Upper lobe of left lung (tissue), 6 donors: ENCODE results near the gene RNASET2. TPM values are rescaled to one million over a fixed set of nuclear protein-coding genes. Genes with fewer than 3 reads are reported as not detected.

Experiments used
- ATAC-seq, 2 donors: fragments of 200-7000 bp; cut with Tn5 transposase; one replicate each; pipeline ENCODE4 v1.9.1; 2022; ENCODE audit warnings: mild to moderate bottlenecking in 2 of 2, moderate library complexity in 2 of 2; ENCODE audit not compliant: low FRiP score in 2 of 2
- DNase-seq, 2 donors: peaks; one replicate each; pipeline ENCODE4 v3.0.0-alpha.2; 2019 to 2020
- H3K27ac ChIP-seq, 4 donors: fragments of 200-600 bp; sonication (generic); one replicate each; pipeline ENCODE4 v1.5.1; 2016 to 2019
- H3K27me3 ChIP-seq, 4 donors: fragments of 200-600 bp; sonication (generic); one replicate each; pipeline ENCODE4 v1.5.1; 2017 to 2019
- H3K36me3 ChIP-seq, 4 donors: fragments of 200-600 bp; sonication (generic); one replicate each; pipeline ENCODE4 v1.5.1; 2016 to 2019
- H3K4me1 ChIP-seq, 4 donors: fragments of 200-600 bp; sonication (generic); one replicate each; pipeline ENCODE4 v1.5.1; 2018 to 2019
- H3K4me3 ChIP-seq, 4 donors: fragments of 200-600 bp; sonication (generic); one replicate each; pipeline ENCODE4 v1.5.1; 2017 to 2019; ENCODE audit warnings: mild to moderate bottlenecking in 2 of 4, moderate library complexity in 1 of 4
- H3K9me3 ChIP-seq, 4 donors: fragments of 200-600 bp; sonication (generic); one replicate each; pipeline ENCODE4 v1.5.1; 2018 to 2019
- EP300 ChIP-seq, 4 donors: sonication (generic); formaldehyde crosslinking; IDR thresholded peaks; one replicate each; pipeline ENCODE4 v1.5.1; 2017; ENCODE audit warnings: antibody characterized with exemption in 4 of 4, control low read depth in 2 of 4
- POLR2A ChIP-seq, 4 donors: fragments of 450-650 bp; IDR thresholded peaks; one replicate each; pipeline ENCODE4 v1.5.1; 2016 to 2017; ENCODE audit warnings: antibody characterized with exemption in 4 of 4, mild to moderate bottlenecking in 2 of 4
- POLR2AphosphoS5 ChIP-seq, 2 donors: sonication (generic); formaldehyde crosslinking; IDR thresholded peaks; one replicate each; pipeline ENCODE4 v1.5.1; 2017; ENCODE audit warnings: antibody characterized with exemption in 2 of 2
- WGBS, 2 donors: methylation state at CpG; one replicate each; pipeline ENCODE4 v1.1.5; 2017 to 2018; 5-methylcytosine and 5-hydroxymethylcytosine counted together
- total RNA-seq, 6 donors: library from RNA; depleted of rRNA in 4 of 6; stranded (reverse); fragments of >200 nt in 4 of 6; gene quantifications; one replicate each; pipeline versions ENCODE4 v1.1.0 to v1.2.1, GENCODE V29; 2016 to 2021
- TF ChIP-seq, protein P1 (sequence below), 6 experiments: fragments of 450-650 bp in 4 of 6; fragments of 200-600 bp in 2 of 6; sonication (generic) in 2 of 6; IDR thresholded peaks; one replicate each; pipeline ENCODE4 v1.5.1; 2016 to 2019; ENCODE audit warnings: antibody characterized with exemption in 6 of 6
- donor health status: DM: no; HTN: no; CAD: no; lungs with moderate emphysema.
- donor health status: DM: no; HTN: yes; CAD: no; lungs with severe emphysema.

The RNASET2 gene
- total RNA-seq, 6 donors from 2014 or later, result 66.4 to 131 (median 94.8) TPM

GRCh38 chr6:166996406-166996805 is 40.1 kb upstream of the RNASET2 start:
- no peaks in the 10 kb centered on the region for H3K9me3 ChIP-seq
- peak in 1 of 2 donors; percentile 51 for DNase-seq
- H3K4me3 ChIP-seq, result no peak overlapping the region
- H3K4me1 ChIP-seq, result peaks cover 7 to 26% (median 15%) of the 10 kb centered on the region in 4 donors
- peak in 1 of 2 donors; percentile 5 for ATAC-seq
- H3K36me3 ChIP-seq, result no peaks in the 10 kb centered on the region
- H3K27me3 ChIP-seq, result no peaks in the 10 kb centered on the region
- no peak overlapping the region for H3K27ac ChIP-seq
- WGBS, 2 donors, result 60 to 67% methylated on average over 7 of the region's 7 CpGs
- TF ChIP-seq POLR2AphosphoS5 (IDR thresholded peaks at IDR 0.05) (no peak), EP300 (IDR thresholded peaks at IDR 0.05) (peak in 1 of 4 donors; percentile 40)

GRCh38 chr6:166989427-166990032 is 33.2 kb upstream of the RNASET2 start:
- Histone ChIP-seq H3K4me3 (no peak overlapping the region), H3K27me3 (no peaks in the 10 kb centered on the region), H3K9me3 (no peaks in the 10 kb centered on the region), H3K27ac (no peak overlapping the region), H3K36me3 (no peaks in the 10 kb centered on the region), H3K4me1 (peaks cover 0 to 3% (median 0%) of the 10 kb centered on the region in 4 donors)
- WGBS, 2 donors, result 54 to 62% methylated on average over 10 of the region's 10 CpGs
- TF ChIP-seq, protein P1, sequence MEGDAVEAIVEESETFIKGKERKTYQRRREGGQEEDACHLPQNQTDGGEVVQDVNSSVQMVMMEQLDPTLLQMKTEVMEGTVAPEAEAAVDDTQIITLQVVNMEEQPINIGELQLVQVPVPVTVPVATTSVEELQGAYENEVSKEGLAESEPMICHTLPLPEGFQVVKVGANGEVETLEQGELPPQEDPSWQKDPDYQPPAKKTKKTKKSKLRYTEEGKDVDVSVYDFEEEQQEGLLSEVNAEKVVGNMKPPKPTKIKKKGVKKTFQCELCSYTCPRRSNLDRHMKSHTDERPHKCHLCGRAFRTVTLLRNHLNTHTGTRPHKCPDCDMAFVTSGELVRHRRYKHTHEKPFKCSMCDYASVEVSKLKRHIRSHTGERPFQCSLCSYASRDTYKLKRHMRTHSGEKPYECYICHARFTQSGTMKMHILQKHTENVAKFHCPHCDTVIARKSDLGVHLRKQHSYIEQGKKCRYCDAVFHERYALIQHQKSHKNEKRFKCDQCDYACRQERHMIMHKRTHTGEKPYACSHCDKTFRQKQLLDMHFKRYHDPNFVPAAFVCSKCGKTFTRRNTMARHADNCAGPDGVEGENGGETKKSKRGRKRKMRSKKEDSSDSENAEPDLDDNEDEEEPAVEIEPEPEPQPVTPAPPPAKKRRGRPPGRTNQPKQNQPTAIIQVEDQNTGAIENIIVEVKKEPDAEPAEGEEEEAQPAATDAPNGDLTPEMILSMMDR (IDR thresholded peaks at IDR 0.05), result peak in 5 of 6 experiments; percentile 19 to 45 (median 34)
- TF ChIP-seq POLR2A (IDR thresholded peaks at IDR 0.05), result no peak
- DNase-seq (no peak), ATAC-seq (peak; percentile 40 to 75)

DNA sequence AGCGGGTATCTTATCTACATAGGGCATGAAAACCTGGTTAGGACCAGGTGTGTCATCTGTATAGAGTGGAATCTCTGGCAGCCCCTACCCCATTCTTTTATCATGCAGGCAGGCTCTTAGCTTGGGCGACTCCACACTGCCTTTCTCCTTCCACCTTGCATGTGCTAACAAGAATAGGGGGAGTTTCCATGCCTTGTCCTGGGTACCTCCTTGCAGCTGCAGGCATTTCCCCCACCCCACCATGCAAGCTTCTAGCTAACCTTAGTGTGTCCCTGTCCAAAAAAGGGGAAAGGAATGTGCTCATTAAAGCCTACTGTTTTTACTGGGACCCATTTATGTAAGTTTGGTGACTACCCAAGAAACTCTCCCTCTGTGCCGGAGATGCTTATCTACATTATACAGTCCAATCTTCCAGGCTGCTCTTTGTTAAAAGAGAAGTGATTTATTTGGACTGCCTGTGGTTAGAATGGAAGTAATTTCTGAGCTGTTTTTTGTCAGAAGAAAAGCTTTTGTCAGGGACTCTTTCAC is 32.4 kb upstream of the RNASET2 start:
- Histone ChIP-seq H3K9me3 (no peaks in the 10 kb centered on the region), H3K4me3 (no peak overlapping the region), H3K4me1 (peaks cover 0 to 3% (median 0%) of the 10 kb centered on the region in 4 donors), H3K36me3 (no peaks in the 10 kb centered on the region), H3K27ac (no peak overlapping the region), H3K27me3 (no peaks in the 10 kb centered on the region)
- 82 to 85% methylated on average over 3 of the region's 3 CpGs for WGBS, 2 donors
- TF ChIP-seq POLR2A (IDR thresholded peaks at IDR 0.05) (no peak), EP300 (IDR thresholded peaks at IDR 0.05) (no peak), POLR2AphosphoS5 (IDR thresholded peaks at IDR 0.05) (no peak)
- TF ChIP-seq, protein P1 (IDR thresholded peaks at IDR 0.05), result no peak
- ATAC-seq (peak in 1 of 2 donors; percentile 53), DNase-seq (no peak)

- H3K4me1 ChIP-seq, result peaks cover 0 to 3% (median 0%) of the 10 kb centered on the region in 4 donors
- 84 to 94% methylated on average over 3 of the region's 3 CpGs for WGBS, 2 donors
Measured at GRCh38 chr6:166987930-166988329, 31.6 kb upstream of the RNASET2 start.

GRCh38 chr6:166987448-166987847 is 31.1 kb upstream of the RNASET2 start:
- H3K36me3 ChIP-seq, result no peaks in the 10 kb centered on the region
- TF ChIP-seq, protein P1 (IDR thresholded peaks at IDR 0.05), result no peak
- TF ChIP-seq EP300 (IDR thresholded peaks at IDR 0.05) (no peak), POLR2AphosphoS5 (IDR thresholded peaks at IDR 0.05) (no peak), POLR2A (IDR thresholded peaks at IDR 0.05) (no peak)
- no peak overlapping the region for H3K4me3 ChIP-seq
- ATAC-seq, result no peak
- no peaks in the 10 kb centered on the region for H3K27me3 ChIP-seq
- peaks cover 0 to 3% (median 0%) of the 10 kb centered on the region in 4 donors for H3K4me1 ChIP-seq
- no peak for DNase-seq
- no peak overlapping the region for H3K27ac ChIP-seq
- WGBS, 2 donors, result 59 to 60% methylated on average over 6 of the region's 6 CpGs
- H3K9me3 ChIP-seq, result no peaks in the 10 kb centered on the region

More at GRCh38 chr6:166987930-166988329, 31.6 kb upstream of the RNASET2 start:
- ATAC-seq (no peak), DNase-seq (no peak)
- no peak overlapping the region for H3K4me3 ChIP-seq
- no peaks in the 10 kb centered on the region for H3K27me3 ChIP-seq
- no peaks in the 10 kb centered on the region for H3K36me3 ChIP-seq
- no peaks in the 10 kb centered on the region for H3K9me3 ChIP-seq
- H3K27ac ChIP-seq, result no peak overlapping the region
- TF ChIP-seq, protein P1 (IDR thresholded peaks at IDR 0.05), result no peak
- TF ChIP-seq POLR2AphosphoS5 (IDR thresholded peaks at IDR 0.05) (no peak), EP300 (IDR thresholded peaks at IDR 0.05) (no peak), POLR2A (IDR thresholded peaks at IDR 0.05) (no peak)
